HepG2 (cell line): ENCODE results near the gene GOT1. TPM values are rescaled to one million over a fixed set of nuclear protein-coding genes. Genes with fewer than 3 reads are reported as not detected.
A peak's percentile ranks its signal among the peaks of the same experiment; 100 is the strongest.

ENCODE experiments used
- ARID4A ChIP-seq: sonication (generic); formaldehyde crosslinking; IDR thresholded peaks from 2 replicates; pipeline ENCODE4 v1.5.0; 2020; ENCODE audit warnings: mild to moderate bottlenecking, missing genetic modification reagents, borderline replicate concordance
- ARNTL ChIP-seq: sonication (generic); formaldehyde crosslinking; IDR thresholded peaks from 2 replicates; pipeline ENCODE4 v1.4.0; 2020; ENCODE audit warnings: mild to moderate bottlenecking, missing genetic modification reagents
- CAMTA2 ChIP-seq: sonication (generic); formaldehyde crosslinking; IDR thresholded peaks from 2 replicates; pipeline ENCODE4 v1.4.0; 2020; ENCODE audit warnings: mild to moderate bottlenecking, missing genetic modification reagents, borderline replicate concordance
- CTCF ChIP-seq: sonication (generic); formaldehyde crosslinking; IDR thresholded peaks from 2 replicates; pipeline ENCODE4 v1.5.0; 2020; ENCODE audit warnings: mild to moderate bottlenecking, missing genetic modification reagents, moderate library complexity
- HMGXB4 ChIP-seq, 2 experiments: sonication (generic) in 1 of 2; formaldehyde crosslinking in 1 of 2; IDR thresholded peaks; 2 replicates each; pipeline versions ENCODE4 v1.4.0 to v1.6.1; 2018 to 2020; ENCODE audit warnings: missing genetic modification reagents in 2 of 2, borderline replicate concordance in 1 of 2, low read depth in 1 of 2, mild to moderate bottlenecking in 1 of 2, missing biosample characterization in 1 of 2
- HNRNPH1 ChIP-seq: fragments of 200-400 bp; formaldehyde crosslinking; optimal IDR thresholded peaks from 2 replicates; pipeline ENCODE3; 2017; ENCODE audit warnings: mild to moderate bottlenecking, low read depth, low read length
- NCOR1 ChIP-seq: fragments of 200-600 bp; sonication (generic); IDR thresholded peaks from 2 replicates; pipeline ENCODE4 v1.7.0; 2017; ENCODE audit warnings: antibody characterized with exemption, low read length, borderline replicate concordance
- PATZ1 ChIP-seq: sonication (generic); formaldehyde crosslinking; IDR thresholded peaks from 2 replicates; pipeline ENCODE4 v1.4.0; 2020; ENCODE audit warnings: missing genetic modification reagents
- PBX2 ChIP-seq: IDR thresholded peaks from 2 replicates; pipeline ENCODE4 v1.6.1; 2016; ENCODE audit warnings: control low read depth
- PPARG ChIP-seq: conservative IDR thresholded peaks from 2 replicates; pipeline ENCODE4 v1.6.1; 2016; ENCODE audit warnings: missing biosample characterization, missing genetic modification reagents
- RFXAP ChIP-seq: sonication (generic); formaldehyde crosslinking; IDR thresholded peaks from 2 replicates; pipeline ENCODE4 v1.4.0; 2020; ENCODE audit warnings: missing genetic modification reagents, borderline replicate concordance
- SMC3 ChIP-seq: IDR thresholded peaks from 2 replicates; pipeline ENCODE4 v1.6.1; 2011; ENCODE audit warnings: low read length, improper control_type of control experiment
- ZNF556 ChIP-seq: sonication (generic); formaldehyde crosslinking; IDR thresholded peaks from 2 replicates; pipeline ENCODE4 v1.4.0; 2020; ENCODE audit warnings: mild to moderate bottlenecking, missing genetic modification reagents, borderline replicate concordance
- ZNF691 ChIP-seq: sonication (generic); formaldehyde crosslinking; IDR thresholded peaks from 2 replicates; pipeline ENCODE4 v1.4.0; 2020; ENCODE audit warnings: missing genetic modification reagents, low read depth, mild to moderate bottlenecking, borderline replicate concordance
- ZNF816 ChIP-seq: sonication (generic); formaldehyde crosslinking; IDR thresholded peaks from 2 replicates; pipeline ENCODE4 v1.8.0; 2022; ENCODE audit warnings: missing genetic modification reagents, mild to moderate bottlenecking, borderline replicate concordance
- polyA plus RNA-seq, 8 experiments: library from polyadenylated mRNA; depleted of rRNA in 3 of 8; stranded (reverse) in 7 of 8; unstranded in 1 of 8; fragments of >200 nt; fragmentation: Illumina TruSeq in 4 of 8; extraction: Trizol in 4 of 8; gene quantifications; 2 replicates each; pipeline versions ENCODE4 v1.2.1 to v1.2.3, GENCODE V29; 2011 to 2016; ENCODE audit warnings: low read depth in 4 of 8, missing spikeins in 1 of 8, mixed read lengths in 1 of 8; ENCODE audit not compliant: insufficient read depth in 1 of 8
- total RNA-seq, 5 experiments: library from RNA; depleted of rRNA; stranded (reverse); fragments of >200 nt; fragmentation: Illumina TruSeq; extraction: Trizol; gene quantifications; 2 replicates each; pipeline ENCODE4 v1.2.3, GENCODE V29; 2016; ENCODE audit warnings: low read depth in 1 of 5

The GOT1 gene
- total and polyA plus RNA-seq, 2 of the 13 experiments (the other 11 are each of a cell fraction or from before 2014, with no cell fraction given), result 81.2 to 102 TPM

- TF ChIP-seq ARID4A (CRISPR knock-in tag), result peak; percentile 36; the same call in 1 of the 2 replicates
- peak; percentile 64 for TF ChIP-seq CTCF (CRISPR knock-in tag)
- no peak for TF ChIP-seq CAMTA2 (CRISPR knock-in tag)
- peak; percentile 39 for TF ChIP-seq SMC3
- TF ChIP-seq RFXAP (CRISPR knock-in tag), result no peak
- TF ChIP-seq ZNF816, result no peak
- TF ChIP-seq PBX2 (CRISPR knock-in tag), result peak; percentile 36; the same call in 1 of the 2 replicates
- peak; percentile 44; the same call in 1 of the 2 replicates for TF ChIP-seq PATZ1
- peak; percentile 65 for TF ChIP-seq ZNF556 (CRISPR knock-in tag)
- 0 out of 2 replicates have a peak, but pooled peaks have one; percentile 62 for TF ChIP-seq ARNTL (CRISPR knock-in tag)
- peak in 1 of 2 experiments; percentile 29; a peak in 1 of 4 replicates for TF ChIP-seq HMGXB4 (CRISPR knock-in tag; IDR thresholded peaks at IDR 0.05; ENCODE audit: borderline replicate concordance in 1 of 2, low read depth in 1 of 2)
- peak; percentile 60; the same call in 1 of the 2 replicates for TF ChIP-seq NCOR1
- peak; percentile 99 for TF ChIP-seq PPARG (CRISPR knock-in tag)
- TF ChIP-seq HNRNPH1, result no peak
- 0 out of 2 replicates have a peak, but pooled peaks have one; percentile 33 for TF ChIP-seq ZNF691 (CRISPR knock-in tag)
Observed at GRCh38 chr10:99412099-99412498, 18.3 kb downstream of the GOT1 start (continued).
